ENCODE results near the gene FBXO21.

DNA sequence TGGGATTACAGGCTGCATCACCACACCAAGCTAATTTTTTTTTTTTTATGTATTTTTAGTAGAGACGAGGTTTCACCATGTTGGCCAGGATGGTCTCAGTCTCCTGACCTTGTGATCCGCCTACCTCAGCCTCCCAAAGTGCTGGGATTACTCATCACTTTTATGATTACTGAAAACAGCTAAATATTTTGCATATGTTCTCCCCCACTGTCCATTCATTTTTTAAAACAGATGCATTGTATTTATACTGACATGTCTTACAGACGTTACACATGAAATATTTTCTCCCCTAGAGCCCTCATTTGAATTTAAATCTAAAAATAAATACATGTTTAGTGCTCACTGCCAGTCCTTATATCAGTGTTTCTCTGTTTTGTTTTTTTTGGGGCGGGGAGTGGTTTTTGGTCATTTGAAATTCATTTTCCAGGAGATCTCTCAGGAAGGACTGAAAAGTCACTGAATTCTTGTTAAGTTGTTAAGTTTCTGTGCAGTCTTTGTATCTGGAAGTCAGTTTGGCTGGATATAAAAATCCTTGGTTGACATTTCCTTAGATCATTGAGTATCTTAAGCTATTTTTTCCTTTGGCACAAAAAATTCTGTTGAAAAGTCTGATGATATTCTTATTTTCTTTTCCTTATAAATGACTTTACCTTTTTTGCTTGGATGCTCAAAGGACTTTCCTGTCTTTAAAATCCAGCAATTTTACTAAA is 9.4 kb downstream of the FBXO21 start:
- TF ChIP-seq, protein P1, sequence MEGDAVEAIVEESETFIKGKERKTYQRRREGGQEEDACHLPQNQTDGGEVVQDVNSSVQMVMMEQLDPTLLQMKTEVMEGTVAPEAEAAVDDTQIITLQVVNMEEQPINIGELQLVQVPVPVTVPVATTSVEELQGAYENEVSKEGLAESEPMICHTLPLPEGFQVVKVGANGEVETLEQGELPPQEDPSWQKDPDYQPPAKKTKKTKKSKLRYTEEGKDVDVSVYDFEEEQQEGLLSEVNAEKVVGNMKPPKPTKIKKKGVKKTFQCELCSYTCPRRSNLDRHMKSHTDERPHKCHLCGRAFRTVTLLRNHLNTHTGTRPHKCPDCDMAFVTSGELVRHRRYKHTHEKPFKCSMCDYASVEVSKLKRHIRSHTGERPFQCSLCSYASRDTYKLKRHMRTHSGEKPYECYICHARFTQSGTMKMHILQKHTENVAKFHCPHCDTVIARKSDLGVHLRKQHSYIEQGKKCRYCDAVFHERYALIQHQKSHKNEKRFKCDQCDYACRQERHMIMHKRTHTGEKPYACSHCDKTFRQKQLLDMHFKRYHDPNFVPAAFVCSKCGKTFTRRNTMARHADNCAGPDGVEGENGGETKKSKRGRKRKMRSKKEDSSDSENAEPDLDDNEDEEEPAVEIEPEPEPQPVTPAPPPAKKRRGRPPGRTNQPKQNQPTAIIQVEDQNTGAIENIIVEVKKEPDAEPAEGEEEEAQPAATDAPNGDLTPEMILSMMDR (IDR thresholded peaks at IDR 0.05; ENCODE audit: insufficient read depth, low read length, poor library complexity, severe bottlenecking), result no peak
- TF ChIP-seq EZH2phosphoT487 (conservative IDR thresholded peaks at IDR 0.05; ENCODE audit: low read length), result no peak
